ENCODE results near the gene OTOA. TPM values are rescaled to one million over a fixed set of nuclear protein-coding genes. Genes with fewer than 3 reads are reported as not detected.

OTOA gene
- total RNA-seq, 4 donors from 2014 or later = 0.40 TPM; not detected in 3

- H3K9me3 ChIP-seq = no peaks in the 10 kb centered on the region
- 15% methylated on average over 4 of the region's 4 CpGs for WGBS
- no peak overlapping the region for H3K27ac ChIP-seq
- DNase-seq (ENCODE audit: low spot score in 2 of 2) = no peak
- peaks cover 29% of the 10 kb centered on the region for H3K4me1 ChIP-seq
- TF ChIP-seq POLR2A (IDR thresholded peaks at IDR 0.05) (no peak), CTCF (IDR thresholded peaks at IDR 0.05) (peak; percentile 28 to 72)
- no peaks in the 10 kb centered on the region for H3K27me3 ChIP-seq
- no peak overlapping the region for H3K4me3 ChIP-seq
- peaks cover 4% of the 10 kb centered on the region for H3K36me3 ChIP-seq
Measured at GRCh38 chr16:21656795-21657768, 6.7 kb upstream of the OTOA start.

- Histone ChIP-seq H3K9me3 (no peaks in the 10 kb centered on the region), H3K36me3 (peaks cover 4% of the 10 kb centered on the region), H3K27ac (no peak overlapping the region), H3K4me3 (no peak overlapping the region), H3K4me1 (peaks cover 27% of the 10 kb centered on the region), H3K27me3 (peaks cover 5% of the 10 kb centered on the region)
- WGBS = 86% methylated on average over 4 of the region's 4 CpGs
- no peak for DNase-seq (ENCODE audit: low spot score in 2 of 2)
- TF ChIP-seq CTCF (IDR thresholded peaks at IDR 0.05) (no peak), POLR2A (IDR thresholded peaks at IDR 0.05) (no peak), POLR2AphosphoS5 (IDR thresholded peaks at IDR 0.05) (no peak), EP300 (IDR thresholded peaks at IDR 0.05) (no peak)
Measured at GRCh38 chr16:21659124-21659523, 4.6 kb upstream of the OTOA start.

GRCh38 chr16:21664801-21665492, 1.2 kb downstream of the OTOA start:
- H3K4me3 ChIP-seq = no peak overlapping the region
- 96% methylated on average over 10 of the region's 10 CpGs for WGBS
- DNase-seq (ENCODE audit: low spot score in 2 of 2) = peak in 1 of 2 donors; percentile 44
- H3K36me3 ChIP-seq = no peaks in the 10 kb centered on the region
- H3K9me3 ChIP-seq = no peaks in the 10 kb centered on the region
- peaks cover 12% of the 10 kb centered on the region for H3K27me3 ChIP-seq
- TF ChIP-seq EP300 (IDR thresholded peaks at IDR 0.05) (no peak), CTCF (IDR thresholded peaks at IDR 0.05) (no peak), POLR2AphosphoS5 (IDR thresholded peaks at IDR 0.05) (no peak), POLR2A (IDR thresholded peaks at IDR 0.05) (no peak)
- no peak overlapping the region for H3K27ac ChIP-seq
- H3K4me1 ChIP-seq = peaks cover 9% of the 10 kb centered on the region

- Histone ChIP-seq H3K27me3 (peaks cover 15% of the 10 kb centered on the region), H3K4me1 (peaks cover 9% of the 10 kb centered on the region)
Measured at GRCh38 chr16:21666772-21667171, 3.0 kb downstream of the OTOA start.

More at GRCh38 chr16:21666772-21667171, 3.0 kb downstream of the OTOA start:
- no peaks in the 10 kb centered on the region for H3K36me3 ChIP-seq
- WGBS = 52% methylated on average over 3 of the region's 3 CpGs
- H3K27ac ChIP-seq = no peak overlapping the region
- no peak for TF ChIP-seq POLR2A (IDR thresholded peaks at IDR 0.05)
- no peak for TF ChIP-seq POLR2AphosphoS5 (IDR thresholded peaks at IDR 0.05)
- no peak for TF ChIP-seq EP300 (IDR thresholded peaks at IDR 0.05)
- no peak for TF ChIP-seq CTCF (IDR thresholded peaks at IDR 0.05)
- no peak overlapping the region for H3K4me3 ChIP-seq
- peak in 1 of 2 donors; percentile 24 for DNase-seq (ENCODE audit: low spot score in 2 of 2)
- H3K9me3 ChIP-seq = no peaks in the 10 kb centered on the region
